Trophoblast cell (in vitro differentiated cells and primary cell): ENCODE results near the gene PKIB.
A peak's percentile ranks its signal among the peaks of the same experiment; 100 is the strongest.

ENCODE experiments used
- DNase-seq, 2 donors: peaks; one replicate each; pipeline ENCODE4 v3.0.0-alpha.2; 2016
- H2AFZ ChIP-seq: 2 replicates; pipeline ENCODE4 v1.6.1; 2013; ENCODE audit warnings: low read length, moderate library complexity, mild to moderate bottlenecking; ENCODE audit not compliant: insufficient read depth, poor library complexity
- H2AK5ac ChIP-seq: 2 replicates; pipeline ENCODE4 v1.6.1; 2013; ENCODE audit warnings: mild to moderate bottlenecking, low read length
- H2BK120ac ChIP-seq: 2 replicates; pipeline ENCODE4 v1.6.1; 2013; ENCODE audit warnings: low read length, mild to moderate bottlenecking, moderate library complexity; ENCODE audit not compliant: insufficient read depth, poor library complexity
- H2BK12ac ChIP-seq: 2 replicates; pipeline ENCODE4 v1.6.1; 2013; ENCODE audit warnings: mild to moderate bottlenecking, low read length, moderate library complexity
- H2BK5ac ChIP-seq: 2 replicates; pipeline ENCODE4 v1.6.1; 2013; ENCODE audit warnings: low read length, low read depth, moderate library complexity, mild to moderate bottlenecking; ENCODE audit not compliant: poor library complexity
- H3K14ac ChIP-seq: 2 replicates; pipeline ENCODE4 v1.6.1; 2013; ENCODE audit warnings: mild to moderate bottlenecking, low read length
- H3K18ac ChIP-seq: 2 replicates; pipeline ENCODE4 v1.6.1; 2013; ENCODE audit warnings: mild to moderate bottlenecking, low read length
- H3K23ac ChIP-seq: 2 replicates; pipeline ENCODE4 v1.6.1; 2013; ENCODE audit warnings: low read length
- H3K27ac ChIP-seq: 2 replicates; pipeline ENCODE4 v1.5.1; 2013; ENCODE audit warnings: low read depth, mild to moderate bottlenecking, inconsistent platforms, low read length, moderate library complexity
- H3K27me3 ChIP-seq: 2 replicates; pipeline ENCODE4 v1.6.1; 2013; ENCODE audit warnings: inconsistent platforms, mild to moderate bottlenecking, low read length, moderate library complexity; ENCODE audit not compliant: insufficient read depth
- H3K36me3 ChIP-seq, 2 experiments: 1 replicate in 1 of 2; 2 replicates in 1 of 2; pipeline ENCODE4 v1.6.1; 2013; ENCODE audit warnings: low read length in 2 of 2, mild to moderate bottlenecking in 2 of 2, moderate library complexity in 1 of 2; ENCODE audit not compliant: insufficient read depth in 2 of 2, control insufficient read depth in 1 of 2
- H3K4ac ChIP-seq: 2 replicates; pipeline ENCODE4 v1.6.1; 2013; ENCODE audit warnings: low read depth, mild to moderate bottlenecking, low read length, moderate library complexity
- H3K4me1 ChIP-seq, 2 experiments: 1 replicate in 1 of 2; 2 replicates in 1 of 2; pipeline ENCODE4 v1.6.1; 2013; ENCODE audit warnings: low read length in 2 of 2, mild to moderate bottlenecking in 2 of 2, moderate library complexity in 1 of 2; ENCODE audit not compliant: insufficient read depth in 2 of 2, control insufficient read depth in 1 of 2
- H3K4me2 ChIP-seq: 2 replicates; pipeline ENCODE4 v1.6.1; 2013; ENCODE audit warnings: inconsistent platforms, mild to moderate bottlenecking, low read length, moderate library complexity
- H3K4me3 ChIP-seq: 2 replicates; pipeline ENCODE4 v1.5.1; 2013; ENCODE audit warnings: mild to moderate bottlenecking, low read depth, low read length, inconsistent platforms
- H3K79me1 ChIP-seq: one replicate; pipeline ENCODE4 v1.6.1; 2013; ENCODE audit warnings: low read length
- H3K79me2 ChIP-seq: 2 replicates; pipeline ENCODE4 v1.6.1; 2013; ENCODE audit warnings: low read length, mild to moderate bottlenecking; ENCODE audit not compliant: control insufficient read depth, insufficient read depth, poor library complexity
- H3K9ac ChIP-seq: 2 replicates; pipeline ENCODE4 v1.6.1; 2013; ENCODE audit warnings: mild to moderate bottlenecking, low read length
- H3K9me3 ChIP-seq: 2 replicates; pipeline ENCODE4 v1.6.1; 2013; ENCODE audit warnings: low read depth, mild to moderate bottlenecking, control low read depth, inconsistent platforms, low read length; ENCODE audit not compliant: insufficient read depth
- H4K12ac ChIP-seq: 2 replicates; pipeline ENCODE4 v1.6.1; 2013; ENCODE audit warnings: low read depth, mild to moderate bottlenecking, low read length, moderate library complexity
- H4K8ac ChIP-seq: 2 replicates; pipeline ENCODE4 v1.6.1; 2013; ENCODE audit warnings: low read depth, mild to moderate bottlenecking, low read length, moderate library complexity
- H4K91ac ChIP-seq: one replicate; pipeline ENCODE4 v1.6.1; 2013; ENCODE audit warnings: low read depth, mild to moderate bottlenecking, low read length, moderate library complexity
- WGBS: extraction: QIAGEN DNeasy Blood & Tissue Kit; methylation state at CpG from one replicate; pipeline ENCODE4 v1.1.7; 2013; ENCODE audit warnings: missing lambda C conversion rate; ENCODE audit not compliant: insufficient read length, insufficient coverage; ENCODE audit errors: extremely low coverage; 5-methylcytosine and 5-hydroxymethylcytosine counted together

Gene PKIB

GRCh38 chr6:122718616-122719015 is 108.4 kb downstream of the PKIB start:
- H3K23ac ChIP-seq: no peak overlapping the region
- H3K9ac ChIP-seq: no peak overlapping the region
- DNase-seq: no peak
- H3K4ac ChIP-seq: no peak overlapping the region
- no peaks in the 10 kb centered on the region for H3K4me1 ChIP-seq
- H3K79me2 ChIP-seq: no peaks in the 10 kb centered on the region
- H3K14ac ChIP-seq: no peak overlapping the region
- H3K18ac ChIP-seq: no peak overlapping the region
- no peak overlapping the region for H3K4me2 ChIP-seq
- no peak overlapping the region for H2BK5ac ChIP-seq
- no peak overlapping the region for H2AK5ac ChIP-seq
- no peaks in the 10 kb centered on the region for H3K79me1 ChIP-seq
- no peak overlapping the region for H3K4me3 ChIP-seq
- no peaks in the 10 kb centered on the region for H3K27me3 ChIP-seq
- H2BK12ac ChIP-seq: no peak overlapping the region
- no peak overlapping the region for H3K27ac ChIP-seq
- H4K8ac ChIP-seq: no peak overlapping the region
- no peak overlapping the region for H2AFZ ChIP-seq
- no peak overlapping the region for H4K12ac ChIP-seq
- H3K36me3 ChIP-seq: no peaks in the 10 kb centered on the region
- no peak overlapping the region for H2BK120ac ChIP-seq
- no CpG with 5 or more reads among the region's 4 CpGs for WGBS
- no peaks in the 10 kb centered on the region for H3K9me3 ChIP-seq
- H4K91ac ChIP-seq: no peak overlapping the region

- Histone ChIP-seq H2BK12ac (no peak overlapping the region), H3K18ac (no peak overlapping the region), H4K12ac (no peak overlapping the region), H3K4me1 (no peaks in the 10 kb centered on the region), H3K79me2 (no peaks in the 10 kb centered on the region), H3K27ac (no peak overlapping the region), H2AK5ac (no peak overlapping the region), H3K14ac (no peak overlapping the region), H3K79me1 (no peaks in the 10 kb centered on the region), H2AFZ (no peak overlapping the region), H3K4ac (no peak overlapping the region), H2BK120ac (no peak overlapping the region), H3K4me2 (no peak overlapping the region), H3K4me3 (no peak overlapping the region), H3K27me3 (no peaks in the 10 kb centered on the region), H3K23ac (no peak overlapping the region), H2BK5ac (no peak overlapping the region), H3K9me3 (no peaks in the 10 kb centered on the region), H4K8ac (no peak overlapping the region), H3K36me3 (no peaks in the 10 kb centered on the region), H3K9ac (no peak overlapping the region), H4K91ac (no peak overlapping the region)
- DNase-seq: no peak
These were observed 109.0 kb downstream of the PKIB start for GRCh38 chr6:122719176-122719575.

- Histone ChIP-seq H2BK120ac (no peak overlapping the region), H3K4me1 (no peaks in the 10 kb centered on the region), H4K8ac (no peak overlapping the region), H3K9ac (no peak overlapping the region), H3K4me2 (no peak overlapping the region), H3K14ac (no peak overlapping the region), H3K79me1 (no peaks in the 10 kb centered on the region), H3K4me3 (no peak overlapping the region), H3K23ac (no peak overlapping the region), H3K79me2 (no peaks in the 10 kb centered on the region), H3K36me3 (peaks cover 0 to 1% of the 10 kb centered on the region in 2 experiments), H2AFZ (no peak overlapping the region), H3K18ac (no peak overlapping the region), H2AK5ac (no peak overlapping the region), H4K91ac (no peak overlapping the region), H4K12ac (no peak overlapping the region), H2BK5ac (no peak overlapping the region), H3K9me3 (no peaks in the 10 kb centered on the region), H3K27ac (no peak overlapping the region), H2BK12ac (no peak overlapping the region), H3K27me3 (no peaks in the 10 kb centered on the region), H3K4ac (no peak overlapping the region)
- DNase-seq: no peak
- WGBS: no CpG with 5 or more reads among the region's 4 CpGs
These were observed 112.5 kb downstream of the PKIB start for GRCh38 chr6:122722746-122723145.

- Histone ChIP-seq H3K27me3 (no peaks in the 10 kb centered on the region), H4K12ac (no peak overlapping the region)
These were observed 116.4 kb downstream of the PKIB start for GRCh38 chr6:122726649-122727048.

More at GRCh38 chr6:122726649-122727048, 116.4 kb downstream of the PKIB start:
- no peak overlapping the region for H3K18ac ChIP-seq
- H2BK120ac ChIP-seq: no peak overlapping the region
- no peak overlapping the region for H3K9ac ChIP-seq
- H2BK5ac ChIP-seq: no peak overlapping the region
- no peak overlapping the region for H2AK5ac ChIP-seq
- no peaks in the 10 kb centered on the region for H3K4me1 ChIP-seq
- H3K14ac ChIP-seq: no peak overlapping the region
- no peaks in the 10 kb centered on the region for H3K79me2 ChIP-seq
- no peak overlapping the region for H2AFZ ChIP-seq
- no peaks in the 10 kb centered on the region for H3K9me3 ChIP-seq
- H3K4ac ChIP-seq: no peak overlapping the region
- H3K4me3 ChIP-seq: no peak overlapping the region
- no peaks in the 10 kb centered on the region for H3K79me1 ChIP-seq
- no peak overlapping the region for H3K4me2 ChIP-seq
- no CpG with 5 or more reads among the region's 2 CpGs for WGBS
- H4K91ac ChIP-seq: no peak overlapping the region
- no peak overlapping the region for H3K27ac ChIP-seq
- no peak overlapping the region for H2BK12ac ChIP-seq
- peaks cover 0 to 1% of the 10 kb centered on the region in 2 experiments for H3K36me3 ChIP-seq
- no peak overlapping the region for H3K23ac ChIP-seq
- H4K8ac ChIP-seq: no peak overlapping the region
- peak in 1 of 2 donors; percentile 57 for DNase-seq
